ENCODE data around the gene KRTAP4-16.
"Not testable (repeated sequence)": the region's sequence is repeated elsewhere in the genome, so short reads cannot be mapped to it uniquely, and the experiment has no call there.

The KRTAP4-16 gene

GRCh38 chr17:41101586-41102259, at the start of gene KRTAP4-16:
Gene KRTAP4-16 (minus strand): TSS chr17:41102209. CDS start chr17:41102209, 0 bp downstream.
- no peak for FAIRE-seq

GRCh38 chr17:41151525-41151924, 49.5 kb upstream of the KRTAP4-16 start:
- no peak for FAIRE-seq

- FAIRE-seq, result no peak
These were observed 48.0 kb upstream of the KRTAP4-16 start for GRCh38 chr17:41150026-41150425.

DNA sequence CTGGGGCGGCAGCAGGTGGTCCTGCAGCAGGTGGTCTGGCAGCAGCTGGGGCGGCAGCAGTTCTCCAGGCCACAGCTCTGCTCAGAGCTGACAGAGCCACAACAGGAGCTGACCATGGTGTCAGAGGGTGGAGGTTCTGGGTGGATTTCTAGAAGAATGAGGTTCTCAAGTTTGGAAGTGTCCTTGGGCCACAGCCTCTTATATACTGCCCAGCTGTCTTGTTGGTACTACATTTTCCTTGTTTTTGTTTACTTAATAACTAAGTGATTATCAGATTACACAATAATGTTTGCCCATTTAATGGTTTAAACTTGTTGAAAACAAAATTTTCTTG, 47.6 kb upstream of the KRTAP4-16 start, which contains the start of gene KRTAP4-5:
TSS of gene KRTAP4-5 (minus strand) at position 174 of the 334 bp plus-strand sequence. CDS start at position 116, 58 bp downstream.
- no peak for FAIRE-seq

DNA sequence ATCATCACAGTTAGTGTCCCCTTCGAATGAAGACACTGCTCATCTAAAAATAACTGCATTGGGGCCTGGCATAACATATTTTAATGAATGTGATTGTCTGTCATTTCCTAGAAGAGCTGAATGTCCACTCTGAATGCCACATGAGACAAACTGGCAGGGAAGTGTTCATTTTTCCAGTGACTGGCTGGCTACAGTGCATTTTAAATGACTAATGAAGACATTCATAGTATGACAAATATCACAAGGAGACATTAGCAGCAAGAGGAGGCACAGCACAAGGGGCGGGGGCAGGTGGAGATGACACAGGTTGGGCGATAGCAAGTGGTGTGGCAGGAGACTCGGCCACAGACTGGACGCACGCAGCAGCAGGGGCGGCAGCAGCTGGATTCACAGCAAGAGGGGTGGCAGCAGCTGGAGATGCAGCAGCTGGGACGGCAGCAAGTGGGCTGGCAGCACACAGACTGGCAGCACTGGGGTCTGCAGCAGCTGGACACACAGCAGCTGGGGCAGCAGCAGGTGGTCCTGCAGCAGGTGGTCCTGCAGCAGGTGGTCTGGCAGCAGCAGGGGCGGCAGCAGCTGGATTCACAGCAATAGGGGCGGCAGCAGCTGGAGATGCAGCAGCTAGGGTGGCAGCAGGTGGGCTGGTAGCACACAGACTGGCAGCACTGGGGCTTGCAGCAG, 47.1 kb upstream of the KRTAP4-16 start:
- FAIRE-seq, result not testable (repeated sequence)

- FAIRE-seq, result no peak
These were observed 45.7 kb upstream of the KRTAP4-16 start for GRCh38 chr17:41147531-41148204.

DNA sequence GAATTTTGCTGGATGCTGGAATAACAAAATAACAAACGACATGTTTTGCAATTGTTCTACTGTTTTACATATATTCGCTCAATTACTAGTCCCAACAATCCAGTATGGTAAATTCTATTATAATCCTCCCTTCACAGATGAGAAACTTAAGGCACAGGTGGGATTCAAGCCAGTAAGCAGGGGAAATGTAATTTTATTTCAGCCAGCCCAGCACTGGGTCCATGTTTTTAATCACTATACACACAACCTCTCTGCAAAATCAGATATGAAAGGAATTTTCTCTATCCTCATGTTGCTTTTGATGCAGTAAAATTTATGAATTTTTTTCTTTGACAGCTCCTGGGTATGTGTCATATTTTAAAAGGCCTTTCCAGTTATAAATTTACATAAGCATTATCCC, 43.3 kb upstream of the KRTAP4-16 start:
- FAIRE-seq, result no peak

DNA sequence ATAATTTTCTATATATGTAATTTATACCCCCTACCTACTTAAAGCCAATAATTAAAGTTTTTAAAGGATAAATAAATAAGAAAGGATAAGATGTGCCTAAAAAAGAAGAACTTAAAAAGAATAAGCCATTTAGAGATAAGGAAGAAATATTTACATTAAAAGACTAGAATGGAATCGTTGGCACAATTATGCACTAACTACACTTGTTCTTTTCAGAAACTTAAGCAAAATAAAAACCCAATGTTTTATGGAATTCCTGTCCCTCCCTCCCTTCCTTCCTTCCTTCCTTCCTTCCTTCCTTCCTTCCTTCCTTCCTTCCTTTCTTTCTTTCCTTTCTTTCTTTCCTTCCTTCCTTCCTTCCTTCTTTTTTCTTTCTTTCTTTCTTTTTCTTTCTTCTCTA, 42.8 kb upstream of the KRTAP4-16 start:
- FAIRE-seq, result no peak

- no peak for FAIRE-seq
These were observed 39.4 kb upstream of the KRTAP4-16 start for GRCh38 chr17:41141361-41141760.

GRCh38 chr17:41140360-41141131, 38.5 kb upstream of the KRTAP4-16 start, which contains the start of gene KRTAP4-6:
Gene KRTAP4-6 (minus strand): TSS chr17:41140544. CDS start chr17:41140487, 57 bp downstream.
- no peak for FAIRE-seq

DNA sequence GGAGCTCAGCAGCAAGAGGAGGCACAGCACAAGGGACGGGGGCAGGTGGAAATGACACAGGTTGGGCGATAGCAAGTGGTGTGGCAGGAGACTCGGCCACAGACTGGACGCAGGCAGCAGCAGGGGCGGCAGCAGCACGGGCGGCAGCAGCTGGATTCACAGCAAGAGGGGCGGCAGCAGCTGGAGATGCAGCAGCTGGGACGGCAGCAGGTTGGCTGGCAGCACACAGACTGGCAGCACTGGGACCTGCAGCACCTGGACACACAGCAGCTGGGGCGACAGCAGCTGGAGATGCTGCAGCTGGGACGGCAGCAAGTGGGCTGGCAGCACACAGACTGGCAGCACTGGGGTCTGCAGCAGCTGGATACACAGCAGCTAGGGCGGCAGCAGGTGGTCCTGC, 37.9 kb upstream of the KRTAP4-16 start:
- not testable (repeated sequence) for FAIRE-seq

GRCh38 chr17:41133880-41134735, 32.1 kb upstream of the KRTAP4-16 start:
- FAIRE-seq, result no peak

- no peak for FAIRE-seq
These were observed 30.0 kb upstream of the KRTAP4-16 start for GRCh38 chr17:41131979-41132378.

DNA sequence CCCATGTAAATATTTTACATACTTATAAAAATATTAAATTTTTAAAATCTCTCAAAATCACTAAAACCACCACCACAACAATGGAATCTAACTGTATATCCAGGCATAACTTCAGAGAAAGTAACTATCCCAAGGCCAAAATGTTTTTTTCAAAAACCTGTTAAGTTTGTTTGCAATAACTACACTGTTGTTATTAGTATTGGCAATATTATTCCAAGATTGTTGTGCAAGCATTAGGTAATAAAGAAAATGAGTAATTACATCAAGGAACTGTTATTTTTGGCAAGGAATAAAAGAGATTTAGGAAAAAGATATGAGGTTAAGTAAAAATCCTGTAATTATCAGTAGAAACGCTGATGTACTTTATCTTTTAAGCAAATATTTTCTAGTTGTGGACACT, 25.4 kb upstream of the KRTAP4-16 start:
- no peak for FAIRE-seq

DNA sequence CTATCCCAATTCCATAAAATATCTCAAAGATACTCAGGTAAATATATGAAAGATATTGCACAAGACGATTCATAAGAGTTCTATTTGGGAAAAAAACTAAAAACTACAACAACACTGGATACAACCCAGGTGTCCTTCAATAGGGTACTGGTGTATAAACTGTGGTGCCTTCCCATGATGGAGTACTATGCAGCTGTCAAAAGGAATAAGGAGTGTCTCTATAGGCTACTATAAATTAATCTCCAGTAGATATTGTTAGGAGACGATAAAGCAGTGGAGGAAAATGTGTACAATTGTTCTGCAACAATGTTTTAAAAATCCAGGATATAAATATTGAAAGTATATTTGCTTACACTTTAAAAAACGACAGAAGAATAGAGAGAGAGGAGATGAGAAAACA, 24.4 kb upstream of the KRTAP4-16 start:
- no peak for FAIRE-seq

DNA sequence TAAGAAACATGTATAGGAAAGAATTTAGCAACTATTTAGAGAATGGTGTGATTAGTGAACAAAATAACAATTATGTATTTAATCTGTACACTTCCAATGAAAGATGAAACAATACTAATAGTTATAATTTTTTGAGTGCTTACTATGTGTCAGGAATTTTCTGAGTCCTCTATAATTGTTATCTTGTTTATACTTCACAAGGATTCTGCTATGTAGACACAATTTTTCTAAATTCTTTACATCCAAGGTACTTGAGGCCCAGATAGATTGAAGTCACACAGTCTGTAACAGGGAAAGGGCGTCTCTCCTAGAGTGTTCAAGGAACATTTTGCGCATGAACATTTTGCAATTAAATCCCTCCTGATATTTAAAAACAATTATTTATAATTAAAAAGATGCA, 23.1 kb upstream of the KRTAP4-16 start:
- FAIRE-seq, result no peak

GRCh38 chr17:41123991-41124371, 22.0 kb upstream of the KRTAP4-16 start, which contains the start of gene KRTAP4-12:
Gene KRTAP4-12 (minus strand): TSS chr17:41124182. CDS start chr17:41124122, 60 bp downstream.
- not testable (repeated sequence) for FAIRE-seq

GRCh38 chr17:41123292-41123990, 21.4 kb upstream of the KRTAP4-16 start:
- FAIRE-seq, result not testable (repeated sequence)

- FAIRE-seq, result no peak
These were observed 19.7 kb upstream of the KRTAP4-16 start for GRCh38 chr17:41121742-41122141.

- peak; percentile 95 for FAIRE-seq
These were observed 18.0 kb upstream of the KRTAP4-16 start for GRCh38 chr17:41119696-41120690.

Data from G401.6 (cell line).